Body of pancreas (tissue), 4 donors: ENCODE measurements around the gene LRRC15. TPM values are rescaled to one million over a fixed set of nuclear protein-coding genes. Genes with fewer than 3 reads are reported as not detected.

ENCODE experiments used
- ATAC-seq: fragments of 150-250 bp; one replicate; pipeline ENCODE4 v1.9.1; 2016
- DNase-seq, 4 donors: peaks; one replicate each; pipeline ENCODE4 v3.0.0-alpha.2; 2019
- H3K27ac ChIP-seq, 4 donors: fragments of 200-600 bp; sonication (generic); 1 replicate in 3 of 4; 2 replicates in 1 of 4; pipeline versions ENCODE4 v1.5.1 to v1.6.1; 2016 to 2019; ENCODE audit warnings: mild to moderate bottlenecking in 1 of 4, mixed read lengths in 1 of 4, moderate library complexity in 1 of 4
- H3K27me3 ChIP-seq, 2 donors: fragments of 200-600 bp; sonication (generic); one replicate each; pipeline ENCODE4 v1.6.0; 2016; ENCODE audit warnings: mild to moderate bottlenecking in 1 of 2
- H3K36me3 ChIP-seq, 2 donors: fragments of 200-600 bp; sonication (generic); replicated peaks in 1 of 2; 2 replicates each; pipeline ENCODE4 v1.5.1; 2016; ENCODE audit warnings: low read depth in 2 of 2; ENCODE audit not compliant: insufficient read depth in 1 of 2
- H3K4me1 ChIP-seq: fragments of 200-600 bp; sonication (generic); one replicate; pipeline ENCODE4 v1.6.0; 2016
- H3K4me3 ChIP-seq, 2 donors: fragments of 200-600 bp; sonication (generic); 1 replicate in 1 of 2; 2 replicates in 1 of 2; pipeline ENCODE4 v1.5.1; 2016 to 2019
- H3K9me3 ChIP-seq, 3 donors: fragments of 200-600 bp; sonication (generic); 1 replicate in 2 of 3; 2 replicates in 1 of 3; pipeline ENCODE4 v1.5.1; 2016
- POLR2A ChIP-seq, 3 donors: fragments of 450-650 bp; IDR thresholded peaks; one replicate each; pipeline ENCODE4 v1.6.1; 2016; ENCODE audit warnings: antibody characterized with exemption in 3 of 3, mild to moderate bottlenecking in 2 of 3
- WGBS, 2 donors: methylation state at CpG; one replicate each; pipeline ENCODE4 v1.1.5; 2017; 5-methylcytosine and 5-hydroxymethylcytosine counted together
- intact Hi-C: fragments of 100-400 bp; cut with DNase I; formaldehyde crosslinking; loops from one replicate; pipeline ENCODE4 v1.15.1; 2023
- total RNA-seq, 2 donors: library from RNA; depleted of rRNA; stranded (reverse); fragments of >200 nt; gene quantifications; one replicate each; pipeline ENCODE4 v1.1.0, GENCODE V29; 2016
- TF ChIP-seq, protein P1 (sequence below), 7 experiments: fragments of 450-650 bp in 4 of 7; fragments of 200-600 bp in 3 of 7; sonication (generic) in 3 of 7; IDR thresholded peaks; one replicate each; pipeline ENCODE4 v1.5.1; 2016 to 2019; ENCODE audit warnings: antibody characterized with exemption in 7 of 7

The LRRC15 gene
- total RNA-seq, 2 donors from 2014 or later: 0.26 TPM; not detected in 1

DNA sequence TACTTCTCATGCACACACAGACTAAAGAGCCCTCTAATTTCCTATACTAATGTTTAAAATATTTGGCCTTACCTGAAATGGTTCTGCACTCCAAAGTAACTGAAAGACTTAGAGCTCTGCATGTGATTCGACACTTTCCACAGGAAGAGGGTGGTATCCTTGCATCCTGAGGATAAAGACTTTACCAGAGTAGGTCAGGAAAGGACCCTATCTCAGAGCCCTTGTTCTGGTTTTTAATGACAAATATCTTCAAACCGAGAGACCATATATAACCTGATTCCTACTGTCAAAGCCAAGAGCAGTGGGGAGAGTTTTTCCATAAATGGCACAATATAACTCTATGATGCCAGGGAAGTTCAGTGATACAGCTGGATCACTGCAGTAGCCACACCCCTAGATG, 29.6 kb upstream of the LRRC15 start, which contains the start of gene GP5:
Gene GP5, minus strand, starts transcription at position 101 of the 400 bp plus-strand sequence. CDS start 984 bp downstream, outside the sequence.
- WGBS, 2 donors: 47 to 61% methylated on average over 2 of the region's 2 CpGs
- no peak for ATAC-seq
- DNase-seq: no peak
- no peaks in the 10 kb centered on the region for H3K9me3 ChIP-seq
- H3K27ac ChIP-seq: no peak within 1 kb of the TSS
- H3K4me1 ChIP-seq: peaks cover 21% of the 10 kb centered on the region
- TF ChIP-seq, protein P1, sequence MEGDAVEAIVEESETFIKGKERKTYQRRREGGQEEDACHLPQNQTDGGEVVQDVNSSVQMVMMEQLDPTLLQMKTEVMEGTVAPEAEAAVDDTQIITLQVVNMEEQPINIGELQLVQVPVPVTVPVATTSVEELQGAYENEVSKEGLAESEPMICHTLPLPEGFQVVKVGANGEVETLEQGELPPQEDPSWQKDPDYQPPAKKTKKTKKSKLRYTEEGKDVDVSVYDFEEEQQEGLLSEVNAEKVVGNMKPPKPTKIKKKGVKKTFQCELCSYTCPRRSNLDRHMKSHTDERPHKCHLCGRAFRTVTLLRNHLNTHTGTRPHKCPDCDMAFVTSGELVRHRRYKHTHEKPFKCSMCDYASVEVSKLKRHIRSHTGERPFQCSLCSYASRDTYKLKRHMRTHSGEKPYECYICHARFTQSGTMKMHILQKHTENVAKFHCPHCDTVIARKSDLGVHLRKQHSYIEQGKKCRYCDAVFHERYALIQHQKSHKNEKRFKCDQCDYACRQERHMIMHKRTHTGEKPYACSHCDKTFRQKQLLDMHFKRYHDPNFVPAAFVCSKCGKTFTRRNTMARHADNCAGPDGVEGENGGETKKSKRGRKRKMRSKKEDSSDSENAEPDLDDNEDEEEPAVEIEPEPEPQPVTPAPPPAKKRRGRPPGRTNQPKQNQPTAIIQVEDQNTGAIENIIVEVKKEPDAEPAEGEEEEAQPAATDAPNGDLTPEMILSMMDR (IDR thresholded peaks at IDR 0.05): no peak
- no peak for TF ChIP-seq POLR2A (IDR thresholded peaks at IDR 0.05)
- H3K27me3 ChIP-seq: peaks cover 0 to 9% of the 10 kb centered on the region in 2 donors
- no peak within 1 kb of the TSS for H3K4me3 ChIP-seq
- H3K36me3 ChIP-seq: no peaks in the 10 kb centered on the region
- intact Hi-C loops: no loop called here

DNA sequence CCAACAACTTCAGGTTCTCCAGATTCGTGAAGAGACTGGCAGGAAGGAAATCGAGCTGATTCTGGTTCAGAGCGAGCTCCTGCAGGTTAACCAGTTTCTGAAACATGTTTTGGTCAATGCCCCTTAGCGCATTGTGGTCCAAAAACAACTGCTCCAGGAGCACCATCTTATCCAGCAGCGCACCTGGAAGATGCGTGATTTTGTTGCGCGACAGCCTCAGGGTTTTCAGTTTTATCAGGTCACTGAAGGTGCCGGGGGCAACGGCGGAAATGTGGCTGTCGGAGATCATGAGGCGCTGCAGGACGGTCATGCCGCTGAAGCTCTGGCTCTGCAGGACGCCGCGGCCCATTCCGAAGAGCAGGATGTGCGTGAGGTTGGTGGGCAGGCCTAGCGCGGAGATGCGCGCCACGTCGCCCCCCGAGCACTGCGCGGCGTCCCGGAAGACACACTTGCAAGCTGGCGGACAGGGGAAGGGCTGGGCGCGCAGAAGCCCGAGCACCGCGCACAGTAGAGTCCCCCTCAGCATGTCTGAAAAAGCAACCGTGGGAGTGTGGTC, 28.3 kb upstream of the LRRC15 start:
- Histone ChIP-seq H3K4me3 (no peak overlapping the region), H3K4me1 (peaks cover 21% of the 10 kb centered on the region), H3K27me3 (peaks cover 0 to 9% of the 10 kb centered on the region in 2 donors), H3K36me3 (no peaks in the 10 kb centered on the region), H3K27ac (no peak overlapping the region), H3K9me3 (no peaks in the 10 kb centered on the region)
- TF ChIP-seq, protein P1 (IDR thresholded peaks at IDR 0.05): no peak
- no peak for TF ChIP-seq POLR2A (IDR thresholded peaks at IDR 0.05)
- ATAC-seq (peak; percentile 18), DNase-seq (no peak)
- intact Hi-C loops: no loop called here
- 4% methylated on average over 25 of the region's 38 CpGs; no CpG with 5 or more reads in 1 of the 2 donors for WGBS, 2 donors

DNA sequence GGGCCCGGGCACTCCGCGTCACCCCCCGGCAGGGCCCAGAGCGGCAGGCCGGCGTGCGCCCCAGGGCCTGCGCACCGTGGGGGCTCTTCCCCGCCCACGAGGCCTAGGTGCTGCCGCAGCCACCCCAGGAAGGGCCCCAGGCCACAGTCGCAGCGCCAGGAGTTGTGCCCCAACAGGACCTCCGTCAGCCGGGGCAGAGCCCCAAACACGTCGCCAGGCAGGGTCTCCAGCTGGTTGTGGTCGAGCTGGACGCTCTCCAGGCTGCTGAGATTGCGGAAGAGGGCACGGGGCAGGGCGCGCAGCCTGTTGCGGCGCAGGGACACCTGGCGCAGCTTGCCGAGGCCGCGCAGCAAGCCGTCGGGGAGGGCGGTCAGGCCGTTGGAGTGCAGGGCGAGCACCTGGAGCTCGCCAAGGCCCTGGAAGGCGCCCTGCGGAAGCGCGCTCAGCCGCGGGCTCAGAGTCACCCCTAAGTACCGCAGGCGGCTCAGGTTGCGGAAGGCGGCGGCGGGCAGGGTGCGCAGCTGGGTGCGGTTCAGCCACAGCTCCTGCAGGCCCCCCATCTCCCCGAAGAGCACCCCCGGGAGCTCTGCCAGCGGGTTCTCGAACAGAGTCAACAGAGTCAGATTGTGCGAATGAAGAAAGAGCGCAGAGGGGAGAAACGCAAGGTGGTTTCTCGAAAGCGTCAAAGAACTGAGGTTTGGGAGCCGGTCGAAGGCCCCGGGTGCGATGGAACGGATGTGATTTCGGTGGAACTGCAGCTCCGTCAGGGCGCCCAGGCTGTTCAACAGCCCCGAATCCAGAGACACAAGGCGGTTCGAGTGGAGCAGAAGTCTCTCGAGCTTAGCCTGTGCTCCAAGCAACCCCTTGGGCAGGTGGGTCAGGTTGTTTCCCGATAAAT, 27.6 kb upstream of the LRRC15 start:
- Histone ChIP-seq H3K9me3 (no peaks in the 10 kb centered on the region), H3K4me1 (peaks cover 21% of the 10 kb centered on the region), H3K27me3 (peaks cover 0 to 9% of the 10 kb centered on the region in 2 donors), H3K27ac (no peak overlapping the region), H3K4me3 (no peak overlapping the region), H3K36me3 (no peaks in the 10 kb centered on the region)
- TF ChIP-seq, protein P1 (IDR thresholded peaks at IDR 0.05): no peak
- no peak for TF ChIP-seq POLR2A (IDR thresholded peaks at IDR 0.05)
- WGBS, 2 donors: 6 to 7% methylated on average over 17 to 71 of the region's 73 CpGs
- DNase-seq (no peak), ATAC-seq (no peak)
- intact Hi-C loops: no loop called here

DNA sequence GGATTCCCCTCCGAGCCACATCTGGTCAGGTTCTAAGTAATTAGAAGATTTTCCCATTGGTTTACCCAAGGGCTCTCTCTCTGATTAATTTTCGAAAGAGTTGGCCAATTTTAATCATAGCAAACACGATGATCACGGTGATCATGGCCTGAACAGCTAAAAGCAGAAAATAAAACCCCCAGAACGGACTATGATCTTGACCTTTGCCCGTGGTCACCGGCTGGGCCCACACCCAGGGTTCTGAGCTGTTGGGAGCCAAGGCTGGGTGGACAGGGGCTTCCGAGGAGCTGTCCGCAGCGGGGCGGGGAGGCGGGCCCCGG, 27.0 kb upstream of the LRRC15 start:
- DNase-seq (no peak), ATAC-seq (no peak)
- Histone ChIP-seq H3K4me3 (no peak overlapping the region), H3K27me3 (peaks cover 0 to 9% of the 10 kb centered on the region in 2 donors), H3K27ac (no peak overlapping the region), H3K4me1 (peaks cover 21% of the 10 kb centered on the region), H3K9me3 (no peaks in the 10 kb centered on the region), H3K36me3 (no peaks in the 10 kb centered on the region)
- TF ChIP-seq, protein P1 (IDR thresholded peaks at IDR 0.05): no peak
- no peak for TF ChIP-seq POLR2A (IDR thresholded peaks at IDR 0.05)
- intact Hi-C loops: no loop called here
- 18 to 48% methylated on average over 7 to 13 of the region's 13 CpGs for WGBS, 2 donors
